Mammary microvascular endothelial cell (primary cell): Measurements from ENCODE around the gene HNRNPLL. TPM values are rescaled to one million over a fixed set of nuclear protein-coding genes. Genes with fewer than 3 reads are reported as not detected.

ENCODE experiments used
- total RNA-seq: library from RNA; depleted of rRNA; stranded (reverse); fragments of >200 nt; gene quantifications from 2 replicates; pipeline ENCODE4 v1.2.3, GENCODE V29; 2015

HNRNPLL gene
- total RNA-seq = 33.3 and 35.4 TPM in 2 replicates

DNA sequence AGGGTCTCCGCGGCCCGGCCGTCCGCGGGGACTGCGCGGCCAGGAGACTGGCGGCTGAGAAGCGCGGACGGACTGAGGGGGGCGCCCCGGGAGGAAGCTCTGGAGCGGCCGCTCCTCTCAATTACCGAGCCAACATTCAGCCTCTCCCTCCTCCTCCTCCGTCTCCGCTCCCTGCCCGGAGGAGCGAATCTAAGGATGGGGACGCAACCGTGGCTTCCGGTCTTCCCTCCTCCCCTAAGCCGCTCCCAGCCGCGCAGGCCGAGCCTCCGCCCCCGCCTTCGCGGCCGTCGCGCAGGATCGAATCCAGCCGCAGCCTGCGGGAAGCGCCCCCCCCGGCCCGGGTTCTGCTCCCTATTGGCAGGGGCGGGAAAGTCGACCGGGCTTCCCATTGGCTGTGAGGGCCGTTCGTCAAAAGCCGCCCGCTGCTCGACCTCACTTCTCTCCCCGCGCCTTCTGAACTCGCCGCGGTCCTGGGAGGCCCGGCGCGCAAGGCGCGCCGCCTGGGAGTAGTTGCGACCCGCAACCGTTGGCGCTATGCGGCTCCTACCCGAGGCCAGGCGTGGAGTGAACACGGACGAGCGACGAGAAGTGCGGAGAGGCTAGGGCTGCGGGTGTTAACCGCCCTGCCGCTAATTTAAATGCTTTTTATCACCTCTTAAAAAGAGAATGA lies at the start of gene HNRNPLL:
Gene HNRNPLL (minus strand): TSS at position 197 of the 670 bp plus-strand sequence. CDS start 302 bp downstream, outside the sequence.

Other genes with a start within 250 kb of the HNRNPLL start
- 25.9 and 32.1 TPM in 2 replicates for gene ATL2, start 225.7 kb downstream of the HNRNPLL start, total RNA-seq
- 4.1 and 6.2 TPM in 2 replicates for gene GALM, start 63.2 kb upstream of the HNRNPLL start, total RNA-seq
- gene SRSF7, start 148.4 kb upstream of the HNRNPLL start, total RNA-seq = 109 and 124 TPM in 2 replicates
- 7.9 and 13.6 TPM in 2 replicates for gene GEMIN6, start 175.3 kb upstream of the HNRNPLL start, total RNA-seq